ENCODE results near the gene FGGY.
A peak's percentile ranks its signal among the peaks of the same experiment; 100 is the strongest.

The FGGY gene

GRCh38 chr1:59409986-59410385 is 113.1 kb downstream of the FGGY start:
- no peak overlapping the region for H3K27ac ChIP-seq (ENCODE audit: low read length)
- no peaks in the 10 kb centered on the region for H3K36me3 ChIP-seq (ENCODE audit: insufficient read depth, low read depth, low read length)
- no peak overlapping the region for H3K4me3 ChIP-seq (ENCODE audit: low read length)
- peaks cover 8% of the 10 kb centered on the region; the same call in 1 of the 2 replicates for H3K4me1 ChIP-seq (ENCODE audit: insufficient read depth, low read length)
- H3K9me3 ChIP-seq (ENCODE audit: insufficient read depth, low read depth, low read length), result no peaks in the 10 kb centered on the region
- H3K27me3 ChIP-seq (ENCODE audit: insufficient read depth, low read length), result no peaks in the 10 kb centered on the region
- no peak overlapping the region for H3K9ac ChIP-seq (ENCODE audit: low read depth, low read length)

GRCh38 chr1:59410457-59410856 is 113.6 kb downstream of the FGGY start:
- Histone ChIP-seq H3K4me3 (ENCODE audit: low read length) (no peak overlapping the region), H3K9me3 (ENCODE audit: insufficient read depth, low read depth, low read length) (no peaks in the 10 kb centered on the region), H3K27me3 (ENCODE audit: insufficient read depth, low read length) (no peaks in the 10 kb centered on the region), H3K36me3 (ENCODE audit: insufficient read depth, low read depth, low read length) (no peaks in the 10 kb centered on the region), H3K9ac (ENCODE audit: low read depth, low read length) (no peak overlapping the region), H3K4me1 (ENCODE audit: insufficient read depth, low read length) (peaks cover 8% of the 10 kb centered on the region; the same call in 1 of the 2 replicates), H3K27ac (ENCODE audit: low read length) (no peak overlapping the region)

DNA sequence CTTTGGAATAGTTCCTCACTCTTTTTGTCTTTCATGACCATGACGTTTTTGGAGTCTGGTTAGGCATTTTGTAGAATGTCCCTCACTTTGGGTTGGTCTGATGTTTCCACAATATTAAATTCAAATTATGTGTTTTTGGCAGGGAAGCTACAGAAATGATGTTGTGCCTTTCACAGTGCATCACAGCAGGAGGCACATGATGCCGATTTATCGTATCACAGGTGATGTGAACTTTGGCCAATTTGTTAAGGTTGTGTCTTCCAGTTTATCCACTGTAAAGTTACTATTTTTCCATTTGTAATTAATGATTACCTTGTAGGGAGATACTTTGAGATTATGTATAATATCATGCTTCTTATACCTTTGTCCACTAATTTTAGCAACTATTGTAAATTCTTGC is 114.3 kb downstream of the FGGY start:
- Histone ChIP-seq H3K27ac (ENCODE audit: low read length) (no peak overlapping the region), H3K9ac (ENCODE audit: low read depth, low read length) (no peak overlapping the region), H3K4me1 (ENCODE audit: insufficient read depth, low read length) (peaks cover 8% of the 10 kb centered on the region; the same call in 1 of the 2 replicates), H3K9me3 (ENCODE audit: insufficient read depth, low read depth, low read length) (no peaks in the 10 kb centered on the region), H3K27me3 (ENCODE audit: insufficient read depth, low read length) (no peaks in the 10 kb centered on the region), H3K36me3 (ENCODE audit: insufficient read depth, low read depth, low read length) (no peaks in the 10 kb centered on the region), H3K4me3 (ENCODE audit: low read length) (no peak overlapping the region)

DNA sequence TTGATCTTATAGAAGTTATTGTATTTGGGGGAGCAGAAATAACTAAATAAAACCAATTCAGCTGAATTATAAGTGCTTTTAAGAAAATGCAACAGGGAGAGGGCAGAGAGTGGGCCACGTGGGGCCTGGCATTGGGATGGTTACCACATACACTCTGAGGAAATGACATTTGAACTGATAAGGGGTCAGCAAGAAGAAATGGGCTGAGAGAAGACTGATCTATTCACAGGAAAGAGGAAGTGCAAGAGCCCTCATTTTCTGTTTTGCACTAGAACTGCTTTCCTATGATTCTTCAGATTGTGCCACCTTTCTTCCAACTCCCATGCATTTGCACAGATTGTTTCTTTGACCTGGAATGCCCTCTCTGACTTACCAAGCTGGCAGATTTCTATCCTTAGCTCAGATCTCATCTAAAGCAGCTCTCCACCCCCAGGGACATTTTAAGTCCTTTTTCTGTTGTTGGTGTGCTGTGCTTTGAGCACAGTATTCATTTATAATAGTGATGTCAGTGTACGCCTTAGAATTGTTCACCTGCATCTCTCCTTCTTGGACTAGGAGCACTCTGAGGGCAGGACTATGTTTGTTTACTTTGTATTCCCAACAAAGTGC is 115.9 kb downstream of the FGGY start:
- Histone ChIP-seq H3K4me3 (ENCODE audit: low read length) (no peak overlapping the region), H3K27me3 (ENCODE audit: insufficient read depth, low read length) (no peaks in the 10 kb centered on the region), H3K36me3 (ENCODE audit: insufficient read depth, low read depth, low read length) (no peaks in the 10 kb centered on the region), H3K4me1 (ENCODE audit: insufficient read depth, low read length) (peaks cover 8% of the 10 kb centered on the region), H3K27ac (ENCODE audit: low read length) (no peak overlapping the region), H3K9ac (ENCODE audit: low read depth, low read length) (no peak overlapping the region), H3K9me3 (ENCODE audit: insufficient read depth, low read depth, low read length) (no peaks in the 10 kb centered on the region)

DNA sequence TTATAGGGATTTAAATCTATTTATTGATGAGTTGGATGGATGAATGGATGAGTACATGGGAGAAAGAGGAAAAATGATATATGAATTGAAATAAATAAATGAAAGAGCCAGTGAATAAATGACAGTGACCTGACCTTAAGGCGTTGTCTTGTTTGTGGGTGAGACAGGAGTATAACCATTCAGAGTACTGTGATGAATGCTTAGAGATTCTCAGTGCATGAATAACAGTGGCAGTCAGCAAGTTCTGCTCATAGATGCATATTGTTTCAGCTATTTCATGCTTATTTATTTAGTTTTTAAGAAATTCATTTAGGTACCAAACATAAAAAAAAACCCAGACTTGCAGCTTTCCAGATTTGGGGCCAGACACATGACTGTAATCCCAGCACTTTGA is 116.4 kb downstream of the FGGY start:
- no peak overlapping the region for H3K9ac ChIP-seq (ENCODE audit: low read depth, low read length)
- H3K27ac ChIP-seq (ENCODE audit: low read length), result no peak overlapping the region
- no peaks in the 10 kb centered on the region for H3K9me3 ChIP-seq (ENCODE audit: insufficient read depth, low read depth, low read length)

DNA sequence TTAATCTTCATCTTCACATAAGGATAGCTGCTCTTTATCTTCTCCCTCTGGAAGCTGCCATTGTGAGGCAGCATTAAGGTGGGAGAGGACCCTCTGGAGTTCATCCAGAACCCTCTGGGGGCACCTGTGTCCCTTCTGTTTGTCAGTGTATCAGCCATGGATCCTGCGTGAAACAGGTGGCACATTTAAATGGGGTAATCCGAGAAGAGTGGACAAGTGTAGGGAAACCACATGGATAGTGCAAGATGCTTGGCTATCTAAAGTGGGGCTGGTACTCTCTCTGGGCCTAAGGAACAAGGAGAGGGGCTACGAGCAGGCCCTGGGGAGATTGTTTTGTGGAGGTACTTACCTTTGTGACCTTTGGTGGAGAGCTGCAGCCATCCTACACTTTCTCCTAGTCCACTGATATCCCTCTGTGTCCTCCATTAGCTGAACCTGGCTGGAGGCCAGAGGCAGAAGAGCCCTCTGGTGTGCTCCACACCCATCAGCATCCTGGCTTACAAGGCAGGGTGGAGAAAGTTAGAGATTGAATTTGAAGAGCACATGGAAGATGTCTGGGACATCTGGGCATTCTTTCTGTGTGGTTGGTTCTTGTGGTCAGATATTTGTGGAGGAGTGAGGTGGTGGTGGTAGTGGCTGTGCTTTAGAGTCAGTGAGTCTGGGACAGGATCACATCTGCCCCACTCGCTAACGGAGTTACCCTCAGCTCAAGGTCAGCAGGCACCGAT is 117.7 kb downstream of the FGGY start:
- Histone ChIP-seq H3K27me3 (ENCODE audit: insufficient read depth, low read length) (no peaks in the 10 kb centered on the region), H3K9ac (ENCODE audit: low read depth, low read length) (no peak overlapping the region), H3K9me3 (ENCODE audit: insufficient read depth, low read depth, low read length) (no peaks in the 10 kb centered on the region), H3K27ac (ENCODE audit: low read length) (no peak overlapping the region), H3K4me3 (ENCODE audit: low read length) (no peak overlapping the region), H3K36me3 (ENCODE audit: insufficient read depth, low read depth, low read length) (no peaks in the 10 kb centered on the region), H3K4me1 (ENCODE audit: insufficient read depth, low read length) (peaks cover 18% of the 10 kb centered on the region)

More for the DNA sequence above, 116.4 kb downstream of the FGGY start:
- Histone ChIP-seq H3K36me3 (ENCODE audit: insufficient read depth, low read depth, low read length) (no peaks in the 10 kb centered on the region), H3K4me1 (ENCODE audit: insufficient read depth, low read length) (peaks cover 13% of the 10 kb centered on the region), H3K27me3 (ENCODE audit: insufficient read depth, low read length) (no peaks in the 10 kb centered on the region), H3K4me3 (ENCODE audit: low read length) (no peak overlapping the region)

DNA sequence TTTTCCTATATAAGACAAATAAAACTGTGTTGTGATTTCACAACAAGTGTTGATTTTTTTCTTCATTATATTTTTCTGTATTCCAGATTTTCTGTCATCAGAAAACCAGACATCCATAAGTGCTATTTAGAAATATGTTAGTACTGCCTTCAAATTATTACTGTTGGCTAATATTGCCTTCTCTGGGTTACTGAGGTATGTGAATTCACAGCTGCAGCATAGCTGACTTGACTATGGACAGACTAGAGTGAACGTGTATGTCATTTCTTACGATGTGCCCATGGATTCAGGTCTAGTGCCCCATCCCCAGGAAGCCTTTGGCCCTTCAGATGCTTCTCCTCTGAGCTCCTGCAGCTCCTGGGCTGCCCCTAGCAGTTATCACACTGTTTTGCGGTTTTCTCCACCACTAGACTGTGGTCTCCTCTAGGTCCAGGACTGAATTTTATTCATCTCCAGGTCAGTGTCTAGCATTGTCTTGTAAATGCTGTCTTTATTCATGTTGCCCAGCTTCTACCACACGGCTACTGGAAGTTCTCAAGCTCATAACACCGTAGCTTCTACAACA is 118.5 kb downstream of the FGGY start:
- Histone ChIP-seq H3K27me3 (ENCODE audit: insufficient read depth, low read length) (no peaks in the 10 kb centered on the region), H3K4me3 (ENCODE audit: low read length) (no peak overlapping the region), H3K9me3 (ENCODE audit: insufficient read depth, low read depth, low read length) (no peaks in the 10 kb centered on the region), H3K9ac (ENCODE audit: low read depth, low read length) (no peak overlapping the region), H3K4me1 (ENCODE audit: insufficient read depth, low read length) (peaks cover 19% of the 10 kb centered on the region), H3K27ac (ENCODE audit: low read length) (no peak overlapping the region), H3K36me3 (ENCODE audit: insufficient read depth, low read depth, low read length) (no peaks in the 10 kb centered on the region)

DNA sequence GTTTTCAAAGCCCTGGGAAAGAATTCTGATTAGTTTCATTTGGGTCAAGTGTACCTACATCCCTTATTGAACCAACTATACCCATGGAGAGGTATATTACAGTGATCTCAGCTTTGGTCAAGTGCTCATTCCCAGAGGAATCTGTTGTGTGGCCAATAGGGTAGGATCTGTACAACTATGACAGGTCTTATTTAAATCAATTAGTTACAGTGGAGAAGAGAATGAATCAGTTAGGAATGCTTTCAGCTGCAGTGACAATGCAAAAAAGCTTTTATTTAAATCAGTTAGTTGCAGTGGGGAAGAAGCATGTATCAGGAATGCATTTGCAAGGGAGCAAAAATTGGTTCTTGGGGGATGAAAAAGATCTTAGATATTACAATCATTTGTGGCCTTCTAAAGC is 119.0 kb downstream of the FGGY start:
- no peaks in the 10 kb centered on the region for H3K9me3 ChIP-seq (ENCODE audit: insufficient read depth, low read depth, low read length)
- H3K4me3 ChIP-seq (ENCODE audit: low read length), result no peak overlapping the region
- H3K27me3 ChIP-seq (ENCODE audit: insufficient read depth, low read length), result no peaks in the 10 kb centered on the region
- H3K4me1 ChIP-seq (ENCODE audit: insufficient read depth, low read length), result peaks cover 19% of the 10 kb centered on the region
- no peak overlapping the region for H3K27ac ChIP-seq (ENCODE audit: low read length)
- no peaks in the 10 kb centered on the region for H3K36me3 ChIP-seq (ENCODE audit: insufficient read depth, low read depth, low read length)
- no peak overlapping the region for H3K9ac ChIP-seq (ENCODE audit: low read depth, low read length)

GRCh38 chr1:59417406-59417805 is 120.5 kb downstream of the FGGY start:
- no peaks in the 10 kb centered on the region for H3K9me3 ChIP-seq (ENCODE audit: insufficient read depth, low read depth, low read length)
- H3K9ac ChIP-seq (ENCODE audit: low read depth, low read length), result no peak overlapping the region
- no peaks in the 10 kb centered on the region for H3K27me3 ChIP-seq (ENCODE audit: insufficient read depth, low read length)
- no peaks in the 10 kb centered on the region for H3K36me3 ChIP-seq (ENCODE audit: insufficient read depth, low read depth, low read length)
- peaks cover 19% of the 10 kb centered on the region for H3K4me1 ChIP-seq (ENCODE audit: insufficient read depth, low read length)
- H3K4me3 ChIP-seq (ENCODE audit: low read length), result no peak overlapping the region
- no peak overlapping the region for H3K27ac ChIP-seq (ENCODE audit: low read length)

GRCh38 chr1:59418363-59419144 is 121.7 kb downstream of the FGGY start:
- no peak overlapping the region for H3K4me3 ChIP-seq (ENCODE audit: low read length)
- no peaks in the 10 kb centered on the region for H3K36me3 ChIP-seq (ENCODE audit: insufficient read depth, low read depth, low read length)
- H3K4me1 ChIP-seq (ENCODE audit: insufficient read depth, low read length), result peaks cover 19% of the 10 kb centered on the region
- H3K27ac ChIP-seq (ENCODE audit: low read length), result no peak overlapping the region
- H3K27me3 ChIP-seq (ENCODE audit: insufficient read depth, low read length), result no peaks in the 10 kb centered on the region
- H3K9ac ChIP-seq (ENCODE audit: low read depth, low read length), result peak overlapping the region; percentile 6; the same call in 1 of the 2 replicates
- H3K9me3 ChIP-seq (ENCODE audit: insufficient read depth, low read depth, low read length), result no peaks in the 10 kb centered on the region

DNA sequence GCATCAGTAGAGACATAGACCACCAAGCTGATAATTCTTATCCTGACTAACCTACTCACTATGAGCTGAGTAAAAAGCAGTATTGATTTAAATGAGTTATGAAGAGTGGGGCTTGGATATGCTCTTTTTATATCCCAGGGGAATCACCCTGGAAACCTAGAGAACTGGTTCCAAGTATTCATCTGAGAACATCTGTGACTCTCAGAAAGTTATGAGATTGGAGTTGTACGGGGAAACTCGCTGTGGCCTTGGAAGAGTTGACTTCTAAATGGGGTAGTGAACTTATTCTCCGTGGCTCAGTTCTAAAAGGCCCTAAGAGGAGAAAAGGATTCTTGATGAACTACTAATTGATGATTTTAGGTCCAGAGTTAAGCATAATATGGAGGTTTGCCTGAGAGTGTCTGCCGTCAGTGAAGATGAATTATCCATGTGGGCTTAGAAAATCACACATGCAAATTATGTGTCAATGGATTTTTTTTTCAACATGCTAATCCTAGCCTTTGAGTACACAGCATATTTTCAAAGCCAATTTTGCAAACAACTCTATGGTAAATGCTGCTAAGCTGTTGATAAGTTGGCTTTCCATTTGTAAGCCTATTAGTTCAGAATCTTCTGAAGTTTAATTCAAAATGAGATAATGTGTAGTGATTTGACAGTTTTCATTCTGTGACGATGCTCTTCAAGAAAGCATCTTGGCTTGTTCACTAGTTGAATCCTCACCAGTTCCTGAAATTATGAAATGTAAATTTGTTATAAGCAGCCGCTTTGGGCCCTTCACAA is 122.7 kb downstream of the FGGY start:
- H3K27ac ChIP-seq (ENCODE audit: low read length), result no peak overlapping the region
- H3K4me3 ChIP-seq (ENCODE audit: low read length), result no peak overlapping the region
- H3K9me3 ChIP-seq (ENCODE audit: insufficient read depth, low read depth, low read length), result no peaks in the 10 kb centered on the region
- no peaks in the 10 kb centered on the region for H3K36me3 ChIP-seq (ENCODE audit: insufficient read depth, low read depth, low read length)
- H3K4me1 ChIP-seq (ENCODE audit: insufficient read depth, low read length), result peaks cover 19% of the 10 kb centered on the region
- no peak overlapping the region for H3K9ac ChIP-seq (ENCODE audit: low read depth, low read length)
- no peaks in the 10 kb centered on the region for H3K27me3 ChIP-seq (ENCODE audit: insufficient read depth, low read length)

Measured in iPS-20b (cell line).